ENCODE measurements around the gene PPP6R1.
A peak's percentile ranks its signal among the peaks of the same experiment; 100 is the strongest.

DNA sequence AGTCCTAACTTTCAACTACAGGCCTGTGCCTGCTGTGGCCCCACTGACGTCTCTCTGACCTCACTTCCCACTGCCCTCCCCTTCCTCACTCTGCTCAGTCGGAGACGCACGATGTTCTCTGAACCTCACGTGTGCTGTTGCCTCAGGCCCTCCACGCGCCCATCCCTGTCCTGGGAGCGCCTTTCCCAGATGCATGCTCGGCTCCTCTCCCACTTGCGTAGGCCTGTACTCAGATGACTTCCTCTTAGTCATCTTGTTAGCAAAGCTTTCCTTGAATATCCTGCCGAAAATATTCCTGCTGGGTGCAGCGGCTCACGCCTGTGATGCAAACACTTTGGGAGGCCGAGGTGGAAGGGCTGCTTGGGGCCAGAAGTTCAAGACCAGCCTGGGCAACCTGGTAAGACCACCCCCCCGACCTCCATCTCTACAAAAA lies 69.4 kb downstream of the PPP6R1 start:
- TF ChIP-seq, protein P1, sequence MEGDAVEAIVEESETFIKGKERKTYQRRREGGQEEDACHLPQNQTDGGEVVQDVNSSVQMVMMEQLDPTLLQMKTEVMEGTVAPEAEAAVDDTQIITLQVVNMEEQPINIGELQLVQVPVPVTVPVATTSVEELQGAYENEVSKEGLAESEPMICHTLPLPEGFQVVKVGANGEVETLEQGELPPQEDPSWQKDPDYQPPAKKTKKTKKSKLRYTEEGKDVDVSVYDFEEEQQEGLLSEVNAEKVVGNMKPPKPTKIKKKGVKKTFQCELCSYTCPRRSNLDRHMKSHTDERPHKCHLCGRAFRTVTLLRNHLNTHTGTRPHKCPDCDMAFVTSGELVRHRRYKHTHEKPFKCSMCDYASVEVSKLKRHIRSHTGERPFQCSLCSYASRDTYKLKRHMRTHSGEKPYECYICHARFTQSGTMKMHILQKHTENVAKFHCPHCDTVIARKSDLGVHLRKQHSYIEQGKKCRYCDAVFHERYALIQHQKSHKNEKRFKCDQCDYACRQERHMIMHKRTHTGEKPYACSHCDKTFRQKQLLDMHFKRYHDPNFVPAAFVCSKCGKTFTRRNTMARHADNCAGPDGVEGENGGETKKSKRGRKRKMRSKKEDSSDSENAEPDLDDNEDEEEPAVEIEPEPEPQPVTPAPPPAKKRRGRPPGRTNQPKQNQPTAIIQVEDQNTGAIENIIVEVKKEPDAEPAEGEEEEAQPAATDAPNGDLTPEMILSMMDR (IDR thresholded peaks at IDR 0.05) = no peak
- TF ChIP-seq POLR2AphosphoS5 (IDR thresholded peaks at IDR 0.05) (peak in 2 of 3 donors; percentile 26 to 90), POLR2A (IDR thresholded peaks at IDR 0.05) (no peak), EP300 (IDR thresholded peaks at IDR 0.05) (no peak)
